Anterior cingulate cortex (tissue), 58 donors: ENCODE measurements around the gene CCDC158.
"Not testable (repeated sequence)": the region's sequence is repeated elsewhere in the genome, so short reads cannot be mapped to it uniquely, and the experiment has no call there.

ENCODE experiments used
- DNase-seq, 58 donors: peaks; one replicate each; lab custom pipeline; 2025; lab: John Stamatoyannopoulos, UW

Gene CCDC158

DNA sequence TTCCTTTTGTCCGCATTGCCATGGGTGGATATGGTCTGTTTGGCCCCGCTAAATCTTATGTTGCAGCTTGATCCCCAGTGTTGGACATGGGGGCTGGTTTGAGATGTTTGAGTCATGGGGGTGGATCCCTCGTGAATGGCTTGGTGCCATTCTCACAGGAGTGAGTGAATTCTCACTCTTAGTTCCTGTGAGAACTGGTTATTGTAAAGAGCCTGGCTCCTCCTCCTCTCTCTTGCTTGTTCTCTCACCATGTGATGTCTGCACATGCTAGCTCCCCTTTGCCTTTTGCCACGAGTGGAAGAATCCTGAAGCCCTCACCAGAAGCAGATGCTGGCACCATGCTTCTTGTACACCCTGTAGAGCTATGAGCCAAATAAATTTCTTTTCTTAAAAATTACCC is 137.0 kb downstream of the CCDC158 start:
- no peak for DNase-seq

- DNase-seq, result no peak
Observed at GRCh38 chr4:76282941-76283689, 137.8 kb downstream of the CCDC158 start.

- DNase-seq, result not testable (repeated sequence)
Observed at GRCh38 chr4:76281594-76281993, 139.3 kb downstream of the CCDC158 start.

DNA sequence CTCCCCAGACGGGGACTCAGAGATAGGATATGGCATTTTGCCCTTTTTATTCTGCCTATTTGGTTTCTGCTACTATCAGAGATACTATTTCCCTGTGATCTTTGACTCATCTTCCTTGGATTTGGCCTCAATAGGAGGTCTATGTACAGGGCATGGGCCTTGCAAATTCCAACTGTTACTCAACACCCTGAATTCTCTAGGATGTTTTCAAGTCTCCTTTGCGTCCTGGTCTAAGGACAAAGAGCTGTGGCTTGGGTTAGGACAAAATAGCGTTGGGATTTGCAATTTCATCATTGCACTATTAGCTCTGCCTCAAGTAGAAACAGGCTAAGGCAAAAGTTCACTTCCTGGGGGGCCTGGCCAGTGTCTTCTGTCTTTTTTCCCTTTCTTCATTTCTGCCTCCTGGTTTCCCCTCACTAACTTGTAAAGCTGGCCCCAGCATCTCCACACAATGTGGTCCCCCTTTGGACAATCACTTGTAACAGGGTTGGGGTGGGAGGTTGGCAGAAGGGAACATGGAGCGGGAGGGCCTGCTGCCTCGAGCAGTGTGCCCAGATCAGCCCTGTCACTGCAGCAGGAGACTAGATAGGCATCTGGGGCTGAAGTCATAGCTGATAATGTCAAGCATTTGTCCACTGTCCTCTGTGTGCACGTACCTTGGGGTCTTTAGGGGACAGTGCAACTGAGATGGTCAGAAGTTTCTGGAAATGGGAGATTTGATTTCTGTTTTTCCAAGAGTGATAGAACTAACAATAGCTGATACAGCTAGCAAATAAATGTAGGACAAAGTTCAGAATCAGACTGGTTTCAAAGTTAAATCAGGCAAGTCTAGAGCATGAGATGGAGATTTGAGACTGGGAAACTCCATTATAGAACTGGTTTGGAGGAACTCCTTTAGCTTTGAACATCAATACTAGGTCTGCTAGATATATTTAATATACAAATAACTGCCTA is 140.2 kb downstream of the CCDC158 start:
- DNase-seq, result no peak

GRCh38 chr4:76279462-76279861 is 141.5 kb downstream of the CCDC158 start:
- no peak for DNase-seq

- no peak for DNase-seq
Observed at GRCh38 chr4:76278583-76278982, 142.4 kb downstream of the CCDC158 start.

DNA sequence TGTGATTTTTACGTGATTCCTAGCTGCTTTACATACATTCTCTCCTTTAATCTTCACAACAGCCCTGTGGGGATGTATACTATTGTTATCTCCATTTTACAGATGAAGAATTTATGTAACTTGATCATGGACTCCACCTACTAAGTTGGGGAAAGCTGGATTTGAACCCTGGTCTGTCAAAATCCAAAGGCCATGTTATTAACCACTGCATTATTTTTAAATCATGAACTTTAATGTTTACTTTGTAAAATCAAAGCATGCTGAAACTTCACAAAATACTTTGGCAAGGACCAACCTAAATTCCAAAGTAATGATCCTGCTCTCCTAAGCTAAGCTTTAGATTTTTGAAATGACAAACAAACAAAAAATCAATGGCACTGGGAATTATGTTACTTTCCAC is 143.3 kb downstream of the CCDC158 start:
- no peak for DNase-seq

GRCh38 chr4:76276813-76277212 is 144.1 kb downstream of the CCDC158 start:
- no peak for DNase-seq

GRCh38 chr4:76275486-76276124 is 145.3 kb downstream of the CCDC158 start:
- DNase-seq, result no peak

DNA sequence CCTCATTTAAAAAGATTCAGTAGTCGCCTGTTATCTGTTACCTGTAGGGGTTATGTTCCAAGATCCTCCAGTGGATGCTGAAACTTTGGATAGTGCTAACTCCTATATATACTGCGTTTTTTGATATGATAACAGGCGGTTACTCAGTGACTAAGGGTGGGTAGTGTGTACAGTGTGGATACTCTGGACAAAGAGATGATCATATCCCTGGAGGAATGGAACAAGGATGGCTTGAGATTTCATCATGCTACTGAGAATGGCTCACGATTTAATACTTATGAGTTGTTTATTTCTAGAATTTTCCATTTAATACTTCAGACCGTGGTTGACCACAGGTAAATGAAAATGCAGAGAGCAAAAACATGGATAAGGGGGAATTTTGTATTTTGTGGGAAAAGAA is 147.9 kb downstream of the CCDC158 start:
- no peak for DNase-seq

DNA sequence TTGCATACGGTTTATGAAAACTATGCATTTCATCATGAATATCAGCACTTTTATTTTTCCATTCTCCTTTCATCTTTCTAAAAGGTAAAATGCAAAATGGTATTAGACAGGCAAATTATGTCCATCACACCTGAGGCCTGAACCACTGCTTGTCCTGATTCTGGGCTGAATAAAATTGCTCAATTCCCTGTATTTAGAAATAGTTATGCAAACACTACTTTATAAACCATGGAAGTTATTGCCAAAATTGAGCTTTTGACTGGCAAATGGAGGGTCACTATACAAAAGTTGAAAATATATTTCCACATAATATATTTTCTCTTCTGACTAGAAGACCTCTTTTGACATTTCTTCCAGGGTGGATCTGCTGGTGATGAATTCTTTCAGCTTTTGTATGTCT is 148.4 kb downstream of the CCDC158 start:
- DNase-seq, result no peak

GRCh38 chr4:76272073-76272472 is 148.9 kb downstream of the CCDC158 start:
- DNase-seq, result no peak

GRCh38 chr4:76271248-76271647 is 149.7 kb downstream of the CCDC158 start:
- DNase-seq, result no peak

GRCh38 chr4:76270244-76271175 is 150.4 kb downstream of the CCDC158 start:
- DNase-seq, result no peak

GRCh38 chr4:76267811-76268210 is 153.1 kb downstream of the CCDC158 start:
- DNase-seq, result no peak

DNA sequence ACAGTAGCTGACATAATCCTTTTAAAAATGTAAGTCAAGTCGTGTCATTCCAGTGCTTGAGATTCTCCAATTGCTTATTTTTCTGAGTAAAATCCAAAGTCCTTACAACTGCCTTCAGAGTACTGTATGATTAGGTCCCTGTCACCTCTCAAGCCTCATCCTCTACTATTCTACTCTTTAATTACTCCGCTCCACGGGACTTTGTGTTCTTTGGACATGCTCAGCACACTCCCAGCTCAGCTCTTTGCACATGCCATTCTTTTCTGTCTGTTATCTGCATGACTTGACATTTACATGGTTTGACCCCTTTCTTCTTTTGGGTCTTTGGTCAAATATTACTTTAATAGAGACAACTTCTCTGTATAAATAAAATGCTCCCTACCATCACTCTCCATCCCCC is 154.3 kb downstream of the CCDC158 start:
- no peak for DNase-seq

DNA sequence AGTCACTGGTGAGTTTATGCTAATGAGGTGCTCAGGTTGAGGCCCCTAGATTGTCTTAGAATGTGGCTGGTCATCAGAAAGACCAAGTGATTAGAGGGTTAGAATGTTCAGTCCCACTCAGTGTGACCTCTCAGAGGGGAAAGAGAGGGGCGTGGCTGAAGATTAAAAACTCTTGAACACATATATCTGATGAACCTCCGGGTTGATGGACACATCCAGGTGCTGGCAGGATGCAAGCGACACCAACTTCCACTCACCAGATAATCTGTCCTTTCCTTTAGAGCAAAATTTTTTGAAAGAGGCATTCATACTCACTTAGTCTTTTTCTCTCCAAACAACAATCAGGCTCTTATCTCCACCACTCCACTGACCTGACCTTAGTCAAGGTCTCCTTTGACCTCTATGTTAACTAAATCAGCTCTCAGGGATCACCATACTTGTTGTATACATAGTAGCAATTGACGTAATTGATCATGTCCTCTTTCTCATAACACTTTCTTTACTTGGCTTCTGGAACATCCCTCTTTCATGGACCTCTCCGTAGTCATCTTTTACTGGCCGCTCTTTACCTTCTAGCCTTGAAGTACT is 155.2 kb downstream of the CCDC158 start:
- no peak for DNase-seq
